Measurements from ENCODE around the gene ITGAD. TPM values are rescaled to one million over a fixed set of nuclear protein-coding genes. Genes with fewer than 3 reads are reported as not detected.

Gene ITGAD
- total RNA-seq, 3 donors from 2014 or later (not counting 1 experiment from before 2014, with no cell fraction given), result 1.0 to 2.9 (median 2.2) TPM

GRCh38 chr16:31467858-31468257, 74.7 kb downstream of the ITGAD start:
- Histone ChIP-seq H3K4me3 (ENCODE audit: low read length) (no peak overlapping the region), H3K4me1 (ENCODE audit: control insufficient read depth, insufficient read depth, low read length) (peaks cover 13% of the 10 kb centered on the region), H3K9me3 (ENCODE audit: control insufficient read depth, insufficient read depth, low read length) (no peaks in the 10 kb centered on the region), H3K36me3 (ENCODE audit: control insufficient read depth, insufficient read depth, low read length) (peaks cover 22% of the 10 kb centered on the region), H3K27me3 (ENCODE audit: control insufficient read depth, insufficient read depth, low read length) (peaks cover 12% of the 10 kb centered on the region), H3K27ac (ENCODE audit: low read length) (no peak overlapping the region)
- no peak for TF ChIP-seq CTCF (IDR thresholded peaks at IDR 0.05)
- Mint-ChIP-seq H3K27ac (no peak overlapping the region), H3K27me3 (ENCODE audit: low read depth in 2 of 2) (peaks cover 0 to 18% of the 10 kb centered on the region in 2 donors), H3K4me1 (peaks cover 0 to 8% of the 10 kb centered on the region in 2 donors), H3K36me3 (no peaks in the 10 kb centered on the region), H3K9me3 (no peaks in the 10 kb centered on the region), H3K4me3 (no peak overlapping the region)
- ATAC-seq (no peak), DNase-seq (no peak)
- intact Hi-C loops (cut with micrococcal nuclease), result no loop called here
- 88% methylated on average over 5 of the region's 5 CpGs for WGBS (ENCODE audit: insufficient coverage)

GRCh38 chr16:31470615-31471014, 77.5 kb downstream of the ITGAD start:
- Mint-ChIP-seq H3K36me3 (no peaks in the 10 kb centered on the region), H3K9me3 (no peaks in the 10 kb centered on the region), H3K27ac (no peak overlapping the region), H3K4me3 (no peak overlapping the region), H3K4me1 (peaks cover 0 to 8% of the 10 kb centered on the region in 2 donors), H3K27me3 (ENCODE audit: low read depth in 2 of 2) (peaks cover 0 to 23% of the 10 kb centered on the region in 2 donors)
- no peak for ATAC-seq
- Histone ChIP-seq H3K9me3 (ENCODE audit: control insufficient read depth, insufficient read depth, low read length) (no peaks in the 10 kb centered on the region), H3K36me3 (ENCODE audit: control insufficient read depth, insufficient read depth, low read length) (peaks cover 8% of the 10 kb centered on the region), H3K4me1 (ENCODE audit: control insufficient read depth, insufficient read depth, low read length) (peaks cover 14% of the 10 kb centered on the region), H3K4me3 (ENCODE audit: low read length) (no peak overlapping the region), H3K27ac (ENCODE audit: low read length) (no peak overlapping the region), H3K27me3 (ENCODE audit: control insufficient read depth, insufficient read depth, low read length) (peaks cover 12% of the 10 kb centered on the region)
- WGBS (ENCODE audit: insufficient coverage), result 74% methylated on average over 3 of the region's 3 CpGs
- no peak for TF ChIP-seq CTCF (IDR thresholded peaks at IDR 0.05)
- intact Hi-C loops (cut with micrococcal nuclease), result no loop called here
- DNase-seq, result no peak

- ATAC-seq (no peak), DNase-seq (no peak)
- H3K27me3 Mint-ChIP-seq (ENCODE audit: low read depth in 2 of 2), result peaks cover 0 to 23% of the 10 kb centered on the region in 2 donors
- H3K27me3 ChIP-seq (ENCODE audit: control insufficient read depth, insufficient read depth, low read length), result peaks cover 12% of the 10 kb centered on the region
- no peaks in the 10 kb centered on the region for H3K36me3 Mint-ChIP-seq
- no peaks in the 10 kb centered on the region for H3K9me3 ChIP-seq (ENCODE audit: control insufficient read depth, insufficient read depth, low read length)
- H3K9me3 Mint-ChIP-seq, result no peaks in the 10 kb centered on the region
- peaks cover 0 to 13% of the 10 kb centered on the region in 2 donors for H3K4me1 Mint-ChIP-seq
- intact Hi-C loops (cut with micrococcal nuclease), result no loop called here
- peak overlapping the region; percentile 49 for H3K4me3 Mint-ChIP-seq
- peaks cover 2% of the 10 kb centered on the region for H3K36me3 ChIP-seq (ENCODE audit: control insufficient read depth, insufficient read depth, low read length)
- H3K27ac Mint-ChIP-seq, result no peak overlapping the region
- H3K4me1 ChIP-seq (ENCODE audit: control insufficient read depth, insufficient read depth, low read length), result peaks cover 22% of the 10 kb centered on the region
- H3K27ac ChIP-seq (ENCODE audit: low read length), result no peak overlapping the region
- 70% methylated on average over 13 of the region's 15 CpGs for WGBS (ENCODE audit: insufficient coverage)
- no peak overlapping the region for H3K4me3 ChIP-seq (ENCODE audit: low read length)
- TF ChIP-seq CTCF (IDR thresholded peaks at IDR 0.05), result no peak
These were observed 78.2 kb downstream of the ITGAD start for GRCh38 chr16:31471241-31471874.
